ENCODE measurements around the gene UMAD1. TPM values are rescaled to one million over a fixed set of nuclear protein-coding genes. Genes with fewer than 3 reads are reported as not detected.

Gene UMAD1
- total and polyA plus RNA-seq, 2 of the 4 experiments (the other 2 are of a cell fraction): 5.2 to 8.4 TPM

- in situ Hi-C loops (cut with MboI; ENCODE audit: low sequenced_read_pairs): no loop called here
- no peak overlapping the region for H4K5ac ChIP-seq (ENCODE audit: low read depth, low read length)
- no peak overlapping the region for H2BK15ac ChIP-seq (ENCODE audit: low read depth, low read length)
- no peak overlapping the region for H2BK20ac ChIP-seq (ENCODE audit: low read depth, low read length)
- no peak for DNase-seq
- intact Hi-C loops (cut with micrococcal nuclease): no loop called here
- no peak overlapping the region for H2BK5ac ChIP-seq (ENCODE audit: low read depth, low read length, poor library complexity, severe bottlenecking)
- no peak for ATAC-seq (ENCODE audit: low read depth)
- no TSS peak for BruUV-seq (replicated peaks)
- H3K9me1 ChIP-seq (ENCODE audit: insufficient read depth, low read length): no peaks in the 10 kb centered on the region
- H4K20me1 ChIP-seq (ENCODE audit: insufficient read depth, low read length): no peaks in the 10 kb centered on the region
- H3K18ac ChIP-seq (ENCODE audit: low read depth, low read length): no peak overlapping the region
- no peak overlapping the region for H4K8ac ChIP-seq (ENCODE audit: low read depth in 2 of 2, low read length in 2 of 2)
- no peak overlapping the region for H3K4me3 ChIP-seq (ENCODE audit: insufficient read depth, low read depth, low read length)
- H2AFZ ChIP-seq (replicated peaks; ENCODE audit: low read length, poor library complexity): no peak overlapping the region
- H4K91ac ChIP-seq (ENCODE audit: insufficient read depth, low read depth, low read length): no peak overlapping the region
- H3K14ac ChIP-seq (replicated peaks; ENCODE audit: low read depth, low read length): no peak overlapping the region
- TF ChIP-seq RAD21 (IDR thresholded peaks at IDR 0.05; ENCODE audit: low read length) (no peak), MXI1 (IDR thresholded peaks at IDR 0.05; ENCODE audit: borderline replicate concordance, low read depth, low read length) (no peak)
- no peaks in the 10 kb centered on the region for H3K27me3 ChIP-seq (ENCODE audit: control insufficient read depth, insufficient read depth, low read length)
- H3K9ac ChIP-seq (ENCODE audit: low read depth, low read length): no peak overlapping the region
- no peak overlapping the region for H3K4ac ChIP-seq (ENCODE audit: low read depth, low read length)
- ChIA-PET CTCF (no interaction called here), POLR2A (ENCODE audit: unreplicated experiment) (no interaction called here)
- no peak overlapping the region for H2AK5ac ChIP-seq (ENCODE audit: low read depth, low read length)
- H3K9me3 ChIP-seq (ENCODE audit: control insufficient read depth, insufficient read depth, low read length): no peaks in the 10 kb centered on the region
- no peaks in the 10 kb centered on the region for H3K36me3 ChIP-seq (ENCODE audit: control insufficient read depth, insufficient read depth, low read length)
- no peaks in the 10 kb centered on the region for H3K79me1 ChIP-seq (ENCODE audit: low read depth in 1 of 2, low read length in 2 of 2)
- H2BK120ac ChIP-seq (ENCODE audit: low read depth, low read length): no peak overlapping the region
- H3K4me2 ChIP-seq (ENCODE audit: low read depth, low read length): no peak overlapping the region
- no peak overlapping the region for H2AK9ac ChIP-seq (replicated peaks; ENCODE audit: low read depth, low read length, poor library complexity)
- dilution Hi-C loops (cut with HindIII; ENCODE audit: low sequenced_read_pairs, unreplicated experiment): no loop called here
- no peaks in the 10 kb centered on the region for H3K4me1 ChIP-seq (ENCODE audit: control insufficient read depth, insufficient read depth, low read length)
- no peak overlapping the region for H3K56ac ChIP-seq (ENCODE audit: extremely low read depth, insufficient read depth, low read length)
- WGBS, 2 experiments (ENCODE audit: extremely low coverage in 2 of 2, insufficient read length in 1 of 2): 57% methylated on average over 1 of the region's 2 CpGs; no CpG with 5 or more reads in 1 of the 2 experiments
- H3K27ac ChIP-seq (ENCODE audit: insufficient read depth, low read length): no peak overlapping the region
- no peak overlapping the region for H3K23ac ChIP-seq (ENCODE audit: low read depth, low read length)
These were observed 165.1 kb downstream of the UMAD1 start for GRCh38 chr7:7805511-7806153.
